Fibroblast of the aortic adventitia (primary cell): ENCODE measurements around the gene TMEM131L. TPM values are rescaled to one million over a fixed set of nuclear protein-coding genes. Genes with fewer than 3 reads are reported as not detected.

Source experiments
- DNase-seq: peaks from one replicate; pipeline ENCODE4 v3.0.0-alpha.2; 2010; ENCODE audit warnings: low read depth
- H3K4me3 ChIP-seq: 2 replicates; pipeline ENCODE4 v1.5.1; 2011; ENCODE audit warnings: low read depth, mild to moderate bottlenecking, control low read depth, low read length, moderate library complexity
- CTCF ChIP-seq: IDR thresholded peaks from 2 replicates; pipeline ENCODE4 v1.5.1; 2011; ENCODE audit warnings: mild to moderate bottlenecking, low read length, control low read depth, inconsistent platforms; ENCODE audit not compliant: insufficient read depth
- total RNA-seq: library from RNA; depleted of rRNA; stranded (reverse); fragments of >200 nt; gene quantifications from 2 replicates; pipeline ENCODE4 v1.2.3, GENCODE V29; 2012; ENCODE audit warnings: low replicate concordance

Gene TMEM131L
- total RNA-seq, 1 donor: 10.8 TPM

- no peak for DNase-seq
- no peak for TF ChIP-seq CTCF
- H3K4me3 ChIP-seq: no peak overlapping the region
Measured at GRCh38 chr4:153570228-153570973, 104.2 kb downstream of the TMEM131L start.

DNA sequence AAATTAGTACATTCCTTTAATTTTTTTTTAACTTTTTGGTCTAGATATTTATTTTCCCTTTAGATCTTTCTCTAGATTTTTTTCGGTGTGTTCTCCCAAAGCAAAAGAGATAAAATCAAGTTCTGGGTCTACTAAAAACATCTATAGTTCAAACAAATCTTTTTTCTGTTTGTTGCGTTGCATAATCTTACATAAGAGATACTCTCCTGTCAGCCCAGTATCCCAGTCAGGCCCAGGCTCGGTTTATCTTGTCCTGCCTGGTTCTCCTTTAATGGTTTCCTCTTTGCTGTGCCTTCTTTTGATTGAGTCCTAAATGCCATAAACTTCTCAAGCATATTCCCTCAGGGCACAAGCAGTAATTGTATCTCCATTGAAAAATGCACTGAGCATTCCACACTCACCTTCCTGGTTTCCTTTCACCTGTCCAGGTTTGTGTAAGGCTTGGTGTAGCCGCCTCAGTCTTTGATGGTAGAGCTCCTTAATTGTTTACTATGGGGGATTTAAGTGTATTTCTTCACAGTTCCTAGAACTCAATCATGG lies 104.9 kb downstream of the TMEM131L start:
- no peak for DNase-seq
- TF ChIP-seq CTCF: no peak
- no peak overlapping the region for H3K4me3 ChIP-seq

- H3K4me3 ChIP-seq: no peak overlapping the region
- DNase-seq: no peak
- no peak for TF ChIP-seq CTCF
Measured at GRCh38 chr4:153572609-153573008, 106.4 kb downstream of the TMEM131L start.

GRCh38 chr4:153573221-153573620 lies 107.1 kb downstream of the TMEM131L start:
- no peak for DNase-seq
- TF ChIP-seq CTCF: no peak
- H3K4me3 ChIP-seq: no peak overlapping the region

DNA sequence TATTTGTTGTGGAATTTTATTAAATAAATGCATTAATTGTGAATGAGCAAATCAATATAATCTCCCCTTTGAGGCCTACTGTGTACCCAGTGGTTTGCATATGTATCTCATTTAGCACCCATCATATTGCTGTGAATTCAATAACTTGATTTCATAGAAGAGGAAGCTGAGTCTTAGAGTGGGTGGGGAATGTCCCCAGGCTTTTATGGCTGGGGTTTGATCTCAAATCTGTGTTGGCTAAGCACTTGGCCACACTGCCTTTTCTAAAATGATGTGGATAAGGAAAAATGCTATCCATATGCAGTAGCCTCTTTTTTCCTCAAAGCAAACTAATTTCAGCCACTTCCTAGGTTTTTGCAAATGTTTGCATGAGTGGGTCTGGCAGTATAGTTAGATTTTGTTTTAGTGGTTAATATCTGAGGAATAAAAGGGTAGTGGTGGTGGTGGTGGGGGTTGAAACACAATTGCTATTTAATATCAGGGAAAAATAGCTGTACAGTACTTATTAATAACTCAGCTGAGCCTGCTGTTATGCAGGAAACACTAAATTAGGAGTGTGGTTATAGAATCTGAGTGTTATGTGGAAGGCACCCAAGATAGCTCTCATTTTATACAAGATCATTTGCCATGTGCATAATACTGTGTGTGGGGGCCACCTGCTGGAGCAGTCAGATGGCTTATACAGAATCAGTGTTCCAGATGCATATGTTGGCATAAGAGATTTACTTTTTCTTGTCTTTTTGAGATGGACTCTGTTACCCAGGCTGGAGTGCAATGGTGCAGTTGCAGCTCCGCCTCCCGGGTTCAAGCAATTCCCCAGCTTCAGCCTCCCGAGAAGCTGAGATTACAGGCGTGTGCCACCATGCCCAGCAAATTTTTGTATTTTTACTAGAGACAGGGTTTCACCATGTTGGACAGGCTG lies 108.0 kb downstream of the TMEM131L start:
- peak; percentile 92 for DNase-seq
- peak; percentile 79 for TF ChIP-seq CTCF
- H3K4me3 ChIP-seq: no peak overlapping the region

GRCh38 chr4:153576443-153576774 lies 110.2 kb downstream of the TMEM131L start:
- DNase-seq: no peak
- no peak overlapping the region for H3K4me3 ChIP-seq
- no peak for TF ChIP-seq CTCF
